ENCODE data around the gene DENND2A.

Gene DENND2A

GRCh38 chr7:140661124-140661523, 20.5 kb upstream of the DENND2A start:
- no peak for DNase-seq (ENCODE audit: low read depth, low spot score)
- Histone ChIP-seq H3K27ac (ENCODE audit: low read length) (no peak overlapping the region), H3K4me1 (ENCODE audit: control insufficient read depth, insufficient read depth, low read length) (no peaks in the 10 kb centered on the region), H3K4me3 (ENCODE audit: low read length) (no peak overlapping the region), H3K27me3 (ENCODE audit: control insufficient read depth, insufficient read depth, low read length) (no peaks in the 10 kb centered on the region), H3K36me3 (ENCODE audit: control insufficient read depth, insufficient read depth, low read length) (no peaks in the 10 kb centered on the region), H3K9me3 (ENCODE audit: control insufficient read depth, insufficient read depth, low read length) (no peaks in the 10 kb centered on the region)
- no CpG with 5 or more reads among the region's 2 CpGs for WGBS (ENCODE audit: insufficient coverage, insufficient read length)

- Histone ChIP-seq H3K9me3 (ENCODE audit: control insufficient read depth, insufficient read depth, low read length) (no peaks in the 10 kb centered on the region), H3K27me3 (ENCODE audit: control insufficient read depth, insufficient read depth, low read length) (no peaks in the 10 kb centered on the region), H3K27ac (ENCODE audit: low read length) (no peak overlapping the region), H3K4me1 (ENCODE audit: control insufficient read depth, insufficient read depth, low read length) (no peaks in the 10 kb centered on the region), H3K4me3 (ENCODE audit: low read length) (no peak overlapping the region), H3K36me3 (ENCODE audit: control insufficient read depth, insufficient read depth, low read length) (no peaks in the 10 kb centered on the region)
- no peak for DNase-seq (ENCODE audit: low read depth, low spot score)
- no CpG with 5 or more reads among the region's 8 CpGs for WGBS (ENCODE audit: insufficient coverage, insufficient read length)
Observed at GRCh38 chr7:140659856-140660255, 19.2 kb upstream of the DENND2A start.

GRCh38 chr7:140657891-140658290, 17.3 kb upstream of the DENND2A start:
- Histone ChIP-seq H3K4me1 (ENCODE audit: control insufficient read depth, insufficient read depth, low read length) (no peaks in the 10 kb centered on the region), H3K27me3 (ENCODE audit: control insufficient read depth, insufficient read depth, low read length) (no peaks in the 10 kb centered on the region), H3K27ac (ENCODE audit: low read length) (no peak overlapping the region), H3K36me3 (ENCODE audit: control insufficient read depth, insufficient read depth, low read length) (no peaks in the 10 kb centered on the region), H3K4me3 (ENCODE audit: low read length) (no peak overlapping the region), H3K9me3 (ENCODE audit: control insufficient read depth, insufficient read depth, low read length) (no peaks in the 10 kb centered on the region)
- WGBS (ENCODE audit: insufficient coverage, insufficient read length) = no CpG with 5 or more reads among the region's 9 CpGs
- no peak for DNase-seq (ENCODE audit: low read depth, low spot score)

GRCh38 chr7:140656548-140657515, 16.2 kb upstream of the DENND2A start:
- Histone ChIP-seq H3K9me3 (ENCODE audit: control insufficient read depth, insufficient read depth, low read length) (no peaks in the 10 kb centered on the region), H3K4me3 (ENCODE audit: low read length) (no peak overlapping the region), H3K36me3 (ENCODE audit: control insufficient read depth, insufficient read depth, low read length) (no peaks in the 10 kb centered on the region), H3K27ac (ENCODE audit: low read length) (no peak overlapping the region), H3K4me1 (ENCODE audit: control insufficient read depth, insufficient read depth, low read length) (no peaks in the 10 kb centered on the region), H3K27me3 (ENCODE audit: control insufficient read depth, insufficient read depth, low read length) (no peaks in the 10 kb centered on the region)
- WGBS (ENCODE audit: insufficient coverage, insufficient read length) = no CpG with 5 or more reads among the region's 11 CpGs
- no peak for DNase-seq (ENCODE audit: low read depth, low spot score)

- no CpG with 5 or more reads among the region's 16 CpGs for WGBS (ENCODE audit: insufficient coverage, insufficient read length)
- Histone ChIP-seq H3K4me1 (ENCODE audit: control insufficient read depth, insufficient read depth, low read length) (no peaks in the 10 kb centered on the region), H3K27ac (ENCODE audit: low read length) (no peak overlapping the region), H3K27me3 (ENCODE audit: control insufficient read depth, insufficient read depth, low read length) (no peaks in the 10 kb centered on the region), H3K4me3 (ENCODE audit: low read length) (no peak overlapping the region), H3K36me3 (ENCODE audit: control insufficient read depth, insufficient read depth, low read length) (no peaks in the 10 kb centered on the region), H3K9me3 (ENCODE audit: control insufficient read depth, insufficient read depth, low read length) (no peaks in the 10 kb centered on the region)
- DNase-seq (ENCODE audit: low read depth, low spot score) = no peak
Observed at GRCh38 chr7:140655511-140656408, 15.1 kb upstream of the DENND2A start.

GRCh38 chr7:140654661-140655060, 14.0 kb upstream of the DENND2A start:
- H3K4me1 ChIP-seq (ENCODE audit: control insufficient read depth, insufficient read depth, low read length) = no peaks in the 10 kb centered on the region
- no peaks in the 10 kb centered on the region for H3K36me3 ChIP-seq (ENCODE audit: control insufficient read depth, insufficient read depth, low read length)
- WGBS (ENCODE audit: insufficient coverage, insufficient read length) = no CpG with 5 or more reads among the region's 4 CpGs
- H3K27me3 ChIP-seq (ENCODE audit: control insufficient read depth, insufficient read depth, low read length) = no peaks in the 10 kb centered on the region
- H3K27ac ChIP-seq (ENCODE audit: low read length) = no peak overlapping the region
- DNase-seq (ENCODE audit: low read depth, low spot score) = no peak
- no peaks in the 10 kb centered on the region for H3K9me3 ChIP-seq (ENCODE audit: control insufficient read depth, insufficient read depth, low read length)
- H3K4me3 ChIP-seq (ENCODE audit: low read length) = no peak overlapping the region

GRCh38 chr7:140654109-140654387, 13.4 kb upstream of the DENND2A start:
- H3K27me3 ChIP-seq (ENCODE audit: control insufficient read depth, insufficient read depth, low read length) = no peaks in the 10 kb centered on the region
- H3K36me3 ChIP-seq (ENCODE audit: control insufficient read depth, insufficient read depth, low read length) = no peaks in the 10 kb centered on the region
- H3K27ac ChIP-seq (ENCODE audit: low read length) = no peak overlapping the region
- DNase-seq (ENCODE audit: low read depth, low spot score) = no peak
- WGBS (ENCODE audit: insufficient coverage, insufficient read length) = no CpG with 5 or more reads among the region's 2 CpGs
- no peak overlapping the region for H3K4me3 ChIP-seq (ENCODE audit: low read length)
- H3K9me3 ChIP-seq (ENCODE audit: control insufficient read depth, insufficient read depth, low read length) = no peaks in the 10 kb centered on the region
- no peaks in the 10 kb centered on the region for H3K4me1 ChIP-seq (ENCODE audit: control insufficient read depth, insufficient read depth, low read length)

- H3K36me3 ChIP-seq (ENCODE audit: control insufficient read depth, insufficient read depth, low read length) = no peaks in the 10 kb centered on the region
- H3K27ac ChIP-seq (ENCODE audit: low read length) = no peak overlapping the region
- no peak overlapping the region for H3K4me3 ChIP-seq (ENCODE audit: low read length)
- H3K27me3 ChIP-seq (ENCODE audit: control insufficient read depth, insufficient read depth, low read length) = no peaks in the 10 kb centered on the region
- no peaks in the 10 kb centered on the region for H3K4me1 ChIP-seq (ENCODE audit: control insufficient read depth, insufficient read depth, low read length)
- WGBS (ENCODE audit: insufficient coverage, insufficient read length) = no CpG with 5 or more reads among the region's 15 CpGs
- H3K9me3 ChIP-seq (ENCODE audit: control insufficient read depth, insufficient read depth, low read length) = no peaks in the 10 kb centered on the region
- peak; percentile 87 for DNase-seq (ENCODE audit: low read depth, low spot score)
Observed at GRCh38 chr7:140653319-140654108, 12.9 kb upstream of the DENND2A start.

GRCh38 chr7:140650367-140650766, 9.8 kb upstream of the DENND2A start:
- no CpG with 5 or more reads among the region's 12 CpGs for WGBS (ENCODE audit: insufficient coverage, insufficient read length)
- Histone ChIP-seq H3K36me3 (ENCODE audit: control insufficient read depth, insufficient read depth, low read length) (no peaks in the 10 kb centered on the region), H3K27me3 (ENCODE audit: control insufficient read depth, insufficient read depth, low read length) (no peaks in the 10 kb centered on the region), H3K27ac (ENCODE audit: low read length) (no peak overlapping the region), H3K4me3 (ENCODE audit: low read length) (no peak overlapping the region), H3K9me3 (ENCODE audit: control insufficient read depth, insufficient read depth, low read length) (no peaks in the 10 kb centered on the region), H3K4me1 (ENCODE audit: control insufficient read depth, insufficient read depth, low read length) (peaks cover 3% of the 10 kb centered on the region; the same call in 1 of the 2 replicates)
- no peak for DNase-seq (ENCODE audit: low read depth, low spot score)

Data from iPS DF 6.9 (cell line).